A549 (cell line): ENCODE data around the gene C12orf43. TPM values are rescaled to one million over a fixed set of nuclear protein-coding genes. Genes with fewer than 3 reads are reported as not detected.

Experiments used
- ATAC-seq, 2 experiments: fragments of 200-7000 bp in 1 of 2; fragments of >200 bp in 1 of 2; cut with Nextera tagmentation in 1 of 2; cut with Tn5 transposase in 1 of 2; 3 replicates each; pipeline versions ENCODE4 v1.8.0 to v1.9.1; 2018 to 2020; ENCODE audit warnings: mild to moderate bottlenecking in 1 of 2, moderate library complexity in 1 of 2
- CTCF ChIA-PET: fragments of 300-600 bp; sonication (Branson Sonifier 250); formaldehyde crosslinking; extraction: SDS; loops from one replicate; lab custom pipeline; 2021; ENCODE audit warnings: antibody characterized with exemption, inconsistent platforms; lab: Yijun Ruan, JAX
- POLR2A ChIA-PET: fragments of 350-600 bp; formaldehyde crosslinking; extraction: SDS; loops from one replicate; lab custom pipeline; 2021; ENCODE audit warnings: antibody characterized with exemption, inconsistent platforms; lab: Yijun Ruan, JAX
- DNase-seq, 2 experiments: peaks; one replicate each; pipeline versions ENCODE4 v3.0.0 to v3.0.0-alpha.2; 2011 to 2016; ENCODE audit warnings: low read depth in 1 of 2, low spot score in 1 of 2
- FAIRE-seq: peaks from 2 replicates; lab custom pipeline; 2011; peaks lifted over from hg19 to GRCh38; lab: Jason Lieb, UNC
- H3K27ac ChIP-seq, 2 experiments: fragments of >200 bp; sonication (Bioruptor Twin); formaldehyde crosslinking; 3 replicates each; pipeline ENCODE4 v1.5.1; 2016 to 2017
- H3K4me1 ChIP-seq: fragments of >200 bp; sonication (Bioruptor Twin); formaldehyde crosslinking; 3 replicates; pipeline ENCODE4 v1.6.1; 2016
- H3K4me2 ChIP-seq: fragments of >200 bp; sonication (Bioruptor Twin); formaldehyde crosslinking; 3 replicates; pipeline ENCODE4 v1.6.1; 2016
- H3K4me3 ChIP-seq: fragments of >200 bp; sonication (Bioruptor Twin); formaldehyde crosslinking; 3 replicates; pipeline ENCODE4 v1.5.1; 2016
- H3K9me3 ChIP-seq: fragments of >200 bp; sonication (Bioruptor Twin); formaldehyde crosslinking; 3 replicates; pipeline ENCODE4 v1.6.1; 2016
- BHLHE40 ChIP-seq: IDR thresholded peaks from 2 replicates; pipeline ENCODE4 v1.6.1; 2012; ENCODE audit warnings: low read depth, low read length, inconsistent platforms
- HDAC2 ChIP-seq: fragments of 200-600 bp; sonication (generic); IDR thresholded peaks from 2 replicates; pipeline ENCODE4 v1.6.1; 2016
- HOXA7 ChIP-seq: fragments of 250-450 bp; sonication (Bioruptor Pico); IDR thresholded peaks from 2 replicates; pipeline ENCODE4 v1.5.0; 2020; ENCODE audit warnings: mild to moderate bottlenecking, moderate library complexity
- KDM1A ChIP-seq: fragments of 200-600 bp; sonication (generic); IDR thresholded peaks from 2 replicates; pipeline ENCODE4 v1.6.1; 2016; ENCODE audit warnings: low read depth, mild to moderate bottlenecking
- TFCP2L1 ChIP-seq: fragments of 250-450 bp; sonication (Bioruptor Pico); IDR thresholded peaks from 2 replicates; pipeline ENCODE4 v1.5.0; 2021; ENCODE audit warnings: mild to moderate bottlenecking
- ZFP36 ChIP-seq: fragments of 450-650 bp; IDR thresholded peaks from 2 replicates; pipeline ENCODE4 v1.6.1; 2014; ENCODE audit warnings: borderline replicate concordance; ENCODE audit not compliant: partially characterized antibody
- WGBS: methylation state at CpG from one replicate; pipeline ENCODE4 v1.1.6; 2017; ENCODE audit errors: missing lambda C conversion rate; 5-methylcytosine and 5-hydroxymethylcytosine counted together
- polyA plus RNA-seq, 4 experiments: library from polyadenylated mRNA; depleted of rRNA in 3 of 4; stranded (reverse); fragments of >200 nt; fragmentation: RNase III in 1 of 4; extraction: RNeasy Plus Mini Kit Qiagen cat#74134 plus additional on column Dnase treatment in 1 of 4; gene quantifications; 2 replicates in 3 of 4; 3 replicates in 1 of 4; pipeline ENCODE4 v1.2.3, GENCODE V29; 2011 to 2017
- TF ChIP-seq, protein P1 (sequence below): fragments of 250-450 bp; sonication (Bioruptor Pico); IDR thresholded peaks from 2 replicates; pipeline ENCODE4 v1.5.0; 2021; ENCODE audit warnings: mild to moderate bottlenecking, moderate library complexity, borderline replicate concordance
- TF ChIP-seq, protein P2 (sequence below): fragments of 250-450 bp; sonication (Bioruptor Pico); IDR thresholded peaks from 2 replicates; pipeline ENCODE4 v1.5.0; 2020; ENCODE audit warnings: low read depth, mild to moderate bottlenecking, moderate library complexity

Gene C12orf43
- polyA plus RNA-seq, 2 of the 4 experiments (the other 2 are of a cell fraction): 20.0 to 20.5 TPM

DNA sequence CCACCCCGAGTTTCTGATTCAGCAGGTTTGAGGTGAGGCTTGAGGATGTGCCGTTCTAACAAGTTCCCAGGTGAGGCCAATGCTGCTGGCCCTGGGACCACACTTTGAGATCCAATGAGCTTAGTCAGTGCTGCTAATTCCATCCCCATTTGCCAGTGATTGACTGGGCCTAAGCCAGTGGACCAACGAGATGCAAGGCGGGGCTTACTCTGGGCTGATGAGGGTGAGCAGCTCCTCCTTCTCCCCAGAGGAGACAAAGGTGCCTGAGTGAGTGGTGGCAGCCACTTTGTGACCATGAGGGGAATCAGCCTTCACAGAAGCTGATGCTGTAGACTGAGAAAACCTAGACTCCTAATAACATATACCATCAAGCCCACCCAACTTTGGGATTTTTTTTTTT is 61.1 kb downstream of the C12orf43 start (continued):
- TF ChIP-seq, protein P1, sequence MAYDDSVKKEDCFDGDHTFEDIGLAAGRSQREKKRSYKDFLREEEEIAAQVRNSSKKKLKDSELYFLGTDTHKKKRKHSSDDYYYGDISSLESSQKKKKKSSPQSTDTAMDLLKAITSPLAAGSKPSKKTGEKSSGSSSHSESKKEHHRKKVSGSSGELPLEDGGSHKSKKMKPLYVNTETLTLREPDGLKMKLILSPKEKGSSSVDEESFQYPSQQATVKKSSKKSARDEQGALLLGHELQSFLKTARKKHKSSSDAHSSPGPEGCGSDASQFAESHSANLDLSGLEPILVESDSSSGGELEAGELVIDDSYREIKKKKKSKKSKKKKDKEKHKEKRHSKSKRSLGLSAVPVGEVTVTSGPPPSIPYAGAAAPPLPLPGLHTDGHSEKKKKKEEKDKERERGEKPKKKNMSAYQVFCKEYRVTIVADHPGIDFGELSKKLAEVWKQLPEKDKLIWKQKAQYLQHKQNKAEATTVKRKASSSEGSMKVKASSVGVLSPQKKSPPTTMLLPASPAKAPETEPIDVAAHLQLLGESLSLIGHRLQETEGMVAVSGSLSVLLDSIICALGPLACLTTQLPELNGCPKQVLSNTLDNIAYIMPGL (CRISPR knock-in tag): no peak

DNA sequence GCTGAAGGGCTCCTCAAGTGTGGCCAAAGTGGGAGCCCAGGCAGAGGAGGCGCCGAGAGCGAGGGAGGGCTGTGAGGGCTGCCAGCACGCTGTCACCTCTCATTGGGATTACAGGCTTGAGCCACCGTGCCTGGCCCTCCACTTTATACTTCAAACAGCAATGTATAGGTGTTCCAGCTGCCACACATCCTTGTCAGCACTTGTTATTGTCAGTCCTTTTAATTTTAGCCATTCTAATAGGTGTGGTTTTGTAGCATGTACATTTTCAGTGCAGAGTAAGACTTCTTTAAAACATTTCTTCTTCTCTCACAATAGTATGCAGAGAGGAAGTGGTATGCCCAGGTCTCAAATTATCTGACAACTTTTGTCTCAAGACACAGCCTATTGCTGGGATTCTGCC is 65.5 kb downstream of the C12orf43 start:
- Histone ChIP-seq H3K4me2 (no peak overlapping the region), H3K9me3 (no peaks in the 10 kb centered on the region), H3K27ac (no peak overlapping the region), H3K4me3 (no peak overlapping the region), H3K4me1 (no peaks in the 10 kb centered on the region)
- ChIA-PET CTCF (interaction anchor here (3.0 kb wide), 1 partner anchor 21 kb away, joined by 13 read pairs; no protein-coding TSS in a partner anchor), POLR2A (no interaction called here)
- DNase-seq (no peak), ATAC-seq (no peak), FAIRE-seq (no peak)
- TF ChIP-seq, protein P2, sequence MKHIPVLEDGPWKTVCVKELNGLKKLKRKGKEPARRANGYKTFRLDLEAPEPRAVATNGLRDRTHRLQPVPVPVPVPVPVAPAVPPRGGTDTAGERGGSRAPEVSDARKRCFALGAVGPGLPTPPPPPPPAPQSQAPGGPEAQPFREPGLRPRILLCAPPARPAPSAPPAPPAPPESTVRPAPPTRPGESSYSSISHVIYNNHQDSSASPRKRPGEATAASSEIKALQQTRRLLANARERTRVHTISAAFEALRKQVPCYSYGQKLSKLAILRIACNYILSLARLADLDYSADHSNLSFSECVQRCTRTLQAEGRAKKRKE (CRISPR knock-in tag): no peak
- TF ChIP-seq ZFP36: peak; percentile 55
- TF ChIP-seq TFCP2L1 (CRISPR knock-in tag): no peak
- TF ChIP-seq BHLHE40: no peak
- TF ChIP-seq HOXA7 (CRISPR knock-in tag): no peak
- TF ChIP-seq KDM1A: no peak
- no peak for TF ChIP-seq HDAC2
- 89% methylated on average over 5 of the region's 5 CpGs for WGBS

Other genes starting within 250 kb of the C12orf43 start
- gene SPPL3, start 112.1 kb downstream of the C12orf43 start, polyA plus RNA-seq (2011; rRNA removed): 26.6 and 32.6 TPM in 2 replicates
- 25.0 to 26.5 TPM (median 25.1 TPM) in 3 replicates for gene SPPL3, start 112.1 kb downstream of the C12orf43 start, polyA plus RNA-seq (2017; fragmentation: RNase III; extraction: RNeasy Plus Mini Kit Qiagen cat#74134 plus additional on column Dnase treatment)
- 2.6 and 4.0 TPM in 2 replicates for gene HNF1A, start 37.9 kb downstream of the C12orf43 start, polyA plus RNA-seq (2011; rRNA removed)
- 5.7 to 7.3 TPM (median 6.8 TPM) in 3 replicates for gene HNF1A, start 37.9 kb downstream of the C12orf43 start, polyA plus RNA-seq (2017; fragmentation: RNase III; extraction: RNeasy Plus Mini Kit Qiagen cat#74134 plus additional on column Dnase treatment)
- 0.61 and 0.81 TPM in 2 replicates for gene OASL, start 22.8 kb upstream of the C12orf43 start, polyA plus RNA-seq (2011; rRNA removed)
- gene OASL, start 22.8 kb upstream of the C12orf43 start, polyA plus RNA-seq (2017; fragmentation: RNase III; extraction: RNeasy Plus Mini Kit Qiagen cat#74134 plus additional on column Dnase treatment): 0.64 to 0.94 TPM (median 0.90 TPM) in 3 replicates
- 0.03 TPM in 1 of 2 replicates, not detected in the other for gene P2RX7, start 116.4 kb upstream of the C12orf43 start, polyA plus RNA-seq (2011; rRNA removed)
- not detected in 3 replicates for gene P2RX7, start 116.4 kb upstream of the C12orf43 start, polyA plus RNA-seq (2017; fragmentation: RNase III; extraction: RNeasy Plus Mini Kit Qiagen cat#74134 plus additional on column Dnase treatment)
- gene P2RX4, start 193.6 kb upstream of the C12orf43 start, polyA plus RNA-seq (2011; rRNA removed): 27.5 and 30.9 TPM in 2 replicates
- gene P2RX4, start 193.6 kb upstream of the C12orf43 start, polyA plus RNA-seq (2017; fragmentation: RNase III; extraction: RNeasy Plus Mini Kit Qiagen cat#74134 plus additional on column Dnase treatment): 13.5 to 17.5 TPM (median 16.0 TPM) in 3 replicates